Stimulated activated CD4-positive, alpha-beta T cell treated with anti-CD3 and anti-CD28 coated beads, Interleukin-2, amount 100 ng/mL, for 4 hours (primary cell): ENCODE results near the gene HAP1.
A peak's percentile ranks its signal among the peaks of the same experiment; 100 is the strongest.
"Not testable (repeated sequence)": the region's sequence is repeated elsewhere in the genome, so short reads cannot be mapped to it uniquely, and the experiment has no call there.

Experiments used
- DNase-seq: peaks from one replicate; pipeline ENCODE4 v3.0.0-alpha.2; 2020; ENCODE audit warnings: low read depth

The HAP1 gene

GRCh38 chr17:41690497-41690896 lies 43.9 kb downstream of the HAP1 start:
- no peak for DNase-seq

GRCh38 chr17:41689497-41690299 lies 44.7 kb downstream of the HAP1 start:
- DNase-seq = peak; percentile 53

GRCh38 chr17:41688641-41689496 lies 45.6 kb downstream of the HAP1 start, which contains the start of gene EIF1:
Gene EIF1, plus strand, starts transcription at chr17:41688885. Its CDS starts 154 bp downstream, at chr17:41689039.
- peak; percentile 100 for DNase-seq

GRCh38 chr17:41687828-41688640 lies 46.4 kb downstream of the HAP1 start:
- peak; percentile 43 for DNase-seq

GRCh38 chr17:41686281-41686680 lies 48.2 kb downstream of the HAP1 start:
- DNase-seq = no peak

GRCh38 chr17:41685753-41686152 lies 48.7 kb downstream of the HAP1 start:
- not testable (repeated sequence) for DNase-seq

GRCh38 chr17:41684035-41684434 lies 50.4 kb downstream of the HAP1 start:
- no peak for DNase-seq

- no peak for DNase-seq
Measured at GRCh38 chr17:41683441-41684007, 50.9 kb downstream of the HAP1 start.

GRCh38 chr17:41682631-41683030 lies 51.8 kb downstream of the HAP1 start:
- DNase-seq = no peak

- no peak for DNase-seq
Measured at GRCh38 chr17:41681776-41682175, 52.7 kb downstream of the HAP1 start.

GRCh38 chr17:41680426-41681040 lies 53.9 kb downstream of the HAP1 start:
- no peak for DNase-seq

- DNase-seq = no peak
Measured at GRCh38 chr17:41679740-41680425, 54.6 kb downstream of the HAP1 start.

GRCh38 chr17:41678907-41679739 lies 55.3 kb downstream of the HAP1 start:
- peak; percentile 50 for DNase-seq

GRCh38 chr17:41678411-41678906 lies 56.0 kb downstream of the HAP1 start:
- no peak for DNase-seq

GRCh38 chr17:41676058-41676419 lies 58.4 kb downstream of the HAP1 start:
- no peak for DNase-seq

GRCh38 chr17:41675157-41676057 lies 59.0 kb downstream of the HAP1 start:
- DNase-seq = not testable (repeated sequence)
